8988T (cell line): ENCODE measurements around the gene GFOD1.

Source experiments
- DNase-seq: peaks from one replicate; pipeline ENCODE4 v3.0.0; 2011

Gene GFOD1

DNA sequence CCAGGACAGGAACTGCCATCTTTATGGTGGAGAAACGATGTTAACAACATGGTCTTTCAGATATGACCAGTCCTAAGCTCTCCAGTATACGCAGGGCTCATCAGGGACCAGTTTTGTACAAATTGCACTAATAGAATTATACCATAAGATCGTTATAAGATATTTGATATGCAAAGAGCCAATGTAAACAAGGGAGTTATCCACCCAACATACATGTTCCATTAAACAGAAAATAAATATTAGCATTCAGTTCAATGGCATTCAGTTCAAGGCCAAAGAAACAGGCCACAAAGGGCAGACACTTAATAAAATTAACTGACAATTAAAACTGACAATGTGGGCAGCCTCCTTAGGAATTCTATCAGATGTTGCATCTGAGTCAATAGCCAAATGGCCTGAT, 2.6 kb downstream of the GFOD1 start:
- DNase-seq, result no peak

DNA sequence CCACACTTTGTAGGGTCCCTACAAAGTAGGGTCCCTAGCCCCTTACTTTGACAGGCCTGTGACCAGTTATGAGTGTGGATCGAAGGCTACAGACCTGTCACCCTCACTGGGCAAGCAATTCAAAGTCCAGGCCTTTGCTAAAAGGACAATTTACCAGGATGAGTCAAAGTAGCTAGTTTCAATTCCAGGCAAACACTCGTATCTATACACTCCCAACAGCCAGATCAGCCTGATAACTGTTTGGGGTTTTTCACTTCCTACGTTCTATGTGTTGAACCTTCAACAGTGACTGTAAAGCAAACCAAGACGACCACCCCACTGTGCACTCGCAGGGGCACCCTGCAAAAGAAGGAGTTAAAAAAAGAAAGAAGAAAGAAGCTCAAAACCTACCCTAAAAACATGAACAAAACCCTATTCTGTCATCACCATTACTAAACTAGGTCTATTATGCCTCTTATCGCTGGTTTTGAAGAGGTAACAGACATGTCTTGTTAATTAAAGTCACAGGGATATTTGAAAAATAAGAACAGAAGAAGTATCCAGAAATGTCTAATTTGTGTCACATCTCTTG, 3.2 kb downstream of the GFOD1 start:
- DNase-seq, result no peak

DNA sequence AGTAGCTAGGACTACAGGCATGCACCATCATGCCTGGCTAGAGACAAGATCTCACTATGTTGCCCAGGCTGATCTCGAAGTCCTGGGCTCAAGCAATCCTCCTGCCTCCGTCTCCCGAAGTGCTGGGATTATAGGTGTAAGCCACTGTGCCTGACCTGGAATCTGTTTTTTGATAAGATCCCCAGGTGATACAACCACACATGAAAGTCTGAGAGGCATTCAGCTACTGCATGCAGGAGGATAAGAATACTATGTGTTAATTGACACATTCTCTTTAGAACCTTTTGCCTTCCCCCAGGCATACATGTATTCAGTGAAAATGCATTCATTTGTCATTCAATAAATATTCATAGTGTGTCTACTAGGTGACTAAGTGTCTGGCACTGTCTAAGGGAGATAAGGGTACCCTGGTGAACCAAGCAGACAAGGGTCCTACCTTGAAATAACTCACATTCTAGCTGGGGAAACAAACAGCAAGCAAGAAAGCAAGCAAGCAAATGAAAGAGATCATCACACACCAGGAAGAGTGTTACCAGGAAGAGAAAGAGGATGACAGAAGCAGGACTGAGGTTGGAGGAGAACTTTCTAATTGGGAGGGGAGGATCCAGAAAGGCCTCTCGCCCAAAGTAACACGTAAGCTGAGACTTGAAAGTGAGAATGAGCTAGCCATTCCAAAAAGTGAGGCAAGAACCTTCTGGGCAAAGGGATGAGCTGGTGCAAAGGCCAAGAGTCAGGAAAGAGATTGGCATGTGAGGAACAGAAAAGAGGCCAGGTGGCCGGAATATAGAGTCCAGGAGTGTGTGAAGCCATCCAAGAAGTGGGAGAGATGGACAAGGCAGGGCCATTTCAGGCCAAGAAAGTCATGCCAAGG, 6.5 kb downstream of the GFOD1 start:
- DNase-seq, result no peak

DNA sequence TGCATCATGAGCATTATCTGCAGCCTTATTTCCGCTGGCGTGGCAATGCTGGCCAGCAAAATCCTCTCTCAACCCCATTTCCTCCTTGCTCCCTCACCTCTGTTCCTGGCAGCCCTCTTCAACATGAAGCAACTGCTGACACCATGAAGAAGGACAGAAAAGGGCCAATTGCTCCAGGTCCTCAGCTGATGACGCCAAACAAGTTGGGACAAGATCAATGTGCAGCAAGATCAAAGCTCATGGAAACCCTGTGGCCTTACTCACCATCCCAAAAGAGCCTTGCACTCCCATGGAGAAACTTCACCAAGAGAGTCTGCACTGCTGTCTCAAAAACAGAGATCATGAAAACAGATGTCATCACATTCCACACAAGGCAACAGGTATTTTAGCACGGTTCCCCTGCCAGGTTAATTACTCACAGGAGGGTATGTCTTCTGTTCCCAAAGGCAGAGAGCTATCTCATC, 7.4 kb downstream of the GFOD1 start:
- no peak for DNase-seq

DNA sequence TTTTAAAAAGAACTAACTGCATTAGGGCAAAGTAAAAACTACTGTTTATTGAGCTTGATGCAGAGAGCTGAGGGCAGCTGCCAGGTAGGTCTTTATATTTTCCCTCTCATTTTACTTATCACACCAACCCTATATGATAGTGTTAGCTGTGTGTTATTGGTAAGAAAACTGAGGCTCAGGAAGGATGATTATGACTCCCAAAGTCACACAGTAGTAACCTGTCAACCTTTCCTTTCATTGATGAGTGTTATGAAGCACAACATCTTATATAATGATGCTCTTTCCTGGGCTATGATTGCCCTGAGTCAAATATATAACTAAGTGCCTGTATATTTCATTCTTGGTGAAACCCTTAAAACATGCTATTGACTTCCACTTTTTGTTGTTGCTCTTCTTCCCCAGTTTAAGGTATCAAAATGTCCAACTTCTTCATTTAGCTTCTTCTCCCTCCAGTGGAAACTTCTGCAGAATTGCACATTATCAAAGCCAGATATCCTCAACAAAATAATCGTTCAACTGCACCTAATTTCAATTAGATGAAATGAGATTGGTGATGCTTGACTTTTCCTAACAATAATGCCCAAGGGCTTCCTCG, 8.1 kb downstream of the GFOD1 start:
- no peak for DNase-seq

DNA sequence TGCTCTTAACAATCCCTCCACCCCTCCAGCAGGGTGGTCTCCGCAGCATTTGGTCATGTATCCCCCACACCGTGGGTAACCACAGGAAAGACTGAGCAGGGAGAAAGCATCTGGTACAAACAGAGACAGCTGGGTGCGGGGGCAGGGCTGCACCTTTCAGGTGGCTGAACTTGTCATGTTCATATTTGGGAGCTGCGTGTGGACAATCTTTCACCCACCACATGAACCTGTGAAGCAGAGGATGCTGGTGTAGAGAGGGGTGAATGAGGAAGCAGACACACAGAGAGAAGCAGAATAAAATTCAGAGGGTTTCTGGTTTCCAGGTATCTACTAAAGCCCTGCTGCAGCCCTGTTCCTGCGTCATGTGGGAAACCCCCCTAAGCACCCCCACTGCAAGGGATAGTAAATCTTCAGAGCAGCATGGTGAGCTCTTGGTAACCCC, 8.9 kb downstream of the GFOD1 start:
- no peak for DNase-seq

DNA sequence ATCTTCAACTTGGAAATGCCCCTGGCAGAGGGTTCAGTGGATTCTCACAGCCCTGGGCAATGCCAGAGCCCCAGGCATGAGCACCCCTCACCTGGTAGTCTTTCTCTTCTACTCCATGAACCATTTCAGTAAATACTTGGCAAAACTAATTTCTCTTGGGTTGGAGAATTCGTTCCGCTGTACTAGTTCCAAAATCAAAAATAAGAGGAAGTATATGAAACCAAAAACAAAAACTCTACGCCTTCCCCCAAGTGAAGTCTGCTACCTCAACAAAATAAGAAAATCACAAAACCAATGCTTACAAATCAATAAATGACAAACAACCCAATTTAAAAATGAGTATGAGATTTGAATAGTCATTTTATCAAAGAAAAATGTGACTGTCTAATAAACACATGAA, 12.6 kb downstream of the GFOD1 start:
- DNase-seq, result no peak

DNA sequence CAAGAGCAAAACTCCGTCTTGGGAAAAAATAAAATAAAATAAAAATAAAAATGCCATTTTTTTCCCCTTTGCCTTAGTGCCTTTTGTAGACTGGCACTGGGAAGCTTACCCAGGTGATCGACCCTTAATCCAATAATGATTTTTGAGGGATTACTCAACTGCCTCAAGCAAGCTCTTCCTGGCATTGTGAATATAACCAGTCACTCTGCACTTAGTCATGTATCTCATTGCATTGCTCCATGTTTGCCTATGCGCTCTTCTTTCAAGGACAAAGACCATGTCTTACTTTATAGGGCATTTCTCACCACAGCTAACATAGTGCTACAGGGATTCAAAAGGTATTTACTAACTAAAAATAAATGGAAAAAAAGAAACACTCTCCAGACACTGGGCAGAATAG, 13.0 kb downstream of the GFOD1 start:
- DNase-seq, result no peak

DNA sequence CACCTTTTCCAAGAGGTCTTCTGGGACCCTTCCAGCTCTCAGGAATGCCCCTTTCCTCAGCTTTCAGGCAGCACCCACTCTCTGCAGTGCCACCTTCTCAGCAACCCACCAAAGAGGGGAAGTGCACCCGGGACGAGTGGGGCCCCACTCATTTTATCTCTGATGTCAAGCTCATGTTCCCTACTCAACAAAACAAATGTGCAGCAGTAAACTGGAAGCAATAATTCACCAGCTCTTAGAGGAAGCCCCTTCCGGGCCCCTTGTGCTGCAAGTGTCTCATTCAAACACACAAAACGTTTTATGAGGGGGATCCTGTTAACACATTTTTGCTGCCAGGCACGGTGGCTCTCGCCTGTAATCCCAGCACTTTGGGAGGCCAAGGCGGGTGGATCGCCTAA, 13.6 kb downstream of the GFOD1 start:
- no peak for DNase-seq

DNA sequence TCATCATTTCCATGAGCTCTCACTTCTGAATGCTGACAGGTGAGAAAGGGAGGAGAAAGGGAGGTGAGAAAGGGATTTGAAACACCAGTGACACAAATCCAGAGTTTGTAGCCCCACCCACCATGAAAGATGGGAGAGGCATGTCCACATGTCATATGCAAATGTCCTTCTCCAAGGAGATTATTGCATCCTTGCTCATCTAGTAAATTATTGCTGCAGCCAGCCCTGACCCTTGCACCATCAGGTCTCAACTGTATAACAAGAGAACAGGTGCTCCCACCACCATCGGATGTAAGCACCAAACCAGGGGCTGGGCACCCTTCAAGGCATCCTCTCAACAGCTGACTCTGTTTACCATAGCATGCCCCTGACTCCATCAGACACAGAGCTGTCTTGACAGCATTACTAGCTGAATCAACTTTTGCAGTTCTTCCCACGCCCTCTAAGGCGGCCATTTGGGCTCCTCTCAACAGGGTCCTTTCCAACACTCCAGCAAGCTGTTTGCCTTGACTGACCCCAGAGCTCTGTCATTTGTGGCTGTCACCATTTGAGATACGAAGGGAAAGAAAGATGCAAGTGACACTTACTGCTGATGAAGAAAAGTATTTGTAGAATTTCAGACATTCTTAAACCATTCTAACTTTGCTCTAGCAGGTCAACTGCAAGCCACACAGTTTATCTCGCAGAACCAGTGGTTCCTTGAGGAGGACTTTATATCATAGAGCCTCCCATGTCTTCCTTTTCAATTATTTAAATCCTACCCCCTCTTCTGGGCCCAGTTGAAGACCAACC, 14.2 kb downstream of the GFOD1 start:
- no peak for DNase-seq

DNA sequence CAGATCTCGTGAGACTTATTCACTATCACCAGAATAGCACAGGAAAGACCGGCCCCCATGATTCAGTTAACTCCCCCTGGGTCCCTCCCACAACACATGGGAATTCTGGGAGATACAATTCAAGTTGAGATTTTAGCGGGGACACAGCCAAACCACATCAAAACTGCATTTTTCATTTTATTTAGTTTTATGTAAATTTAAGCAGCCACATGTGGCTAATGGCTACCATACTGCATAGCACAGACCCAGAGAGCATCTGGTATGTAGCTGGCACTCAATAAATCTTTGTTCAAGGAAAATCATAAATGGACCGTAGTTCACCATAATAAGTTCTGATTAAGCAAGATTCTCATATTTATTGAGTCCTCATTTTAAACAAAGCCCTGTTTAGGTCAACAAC, 15.3 kb downstream of the GFOD1 start:
- DNase-seq, result no peak

DNA sequence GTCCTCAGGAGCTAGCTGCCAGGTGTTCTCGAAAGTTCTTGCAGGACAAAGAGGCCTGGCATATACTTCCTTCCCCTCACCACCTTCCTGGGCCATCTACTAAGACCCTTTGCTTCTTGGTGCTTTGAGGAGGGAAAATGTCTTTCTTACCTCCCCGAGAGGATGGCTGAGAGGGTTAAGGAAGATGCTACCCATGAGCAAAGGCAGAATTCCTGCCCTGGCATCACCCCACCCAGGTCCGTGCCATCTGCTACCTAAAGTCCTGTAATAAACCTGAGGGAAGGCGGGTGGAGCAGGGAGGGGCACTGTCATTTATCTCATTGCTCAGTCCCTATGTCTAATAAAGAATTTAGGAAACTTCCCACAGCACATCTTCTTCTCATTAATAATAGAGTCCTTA, 16.2 kb downstream of the GFOD1 start:
- DNase-seq, result no peak

DNA sequence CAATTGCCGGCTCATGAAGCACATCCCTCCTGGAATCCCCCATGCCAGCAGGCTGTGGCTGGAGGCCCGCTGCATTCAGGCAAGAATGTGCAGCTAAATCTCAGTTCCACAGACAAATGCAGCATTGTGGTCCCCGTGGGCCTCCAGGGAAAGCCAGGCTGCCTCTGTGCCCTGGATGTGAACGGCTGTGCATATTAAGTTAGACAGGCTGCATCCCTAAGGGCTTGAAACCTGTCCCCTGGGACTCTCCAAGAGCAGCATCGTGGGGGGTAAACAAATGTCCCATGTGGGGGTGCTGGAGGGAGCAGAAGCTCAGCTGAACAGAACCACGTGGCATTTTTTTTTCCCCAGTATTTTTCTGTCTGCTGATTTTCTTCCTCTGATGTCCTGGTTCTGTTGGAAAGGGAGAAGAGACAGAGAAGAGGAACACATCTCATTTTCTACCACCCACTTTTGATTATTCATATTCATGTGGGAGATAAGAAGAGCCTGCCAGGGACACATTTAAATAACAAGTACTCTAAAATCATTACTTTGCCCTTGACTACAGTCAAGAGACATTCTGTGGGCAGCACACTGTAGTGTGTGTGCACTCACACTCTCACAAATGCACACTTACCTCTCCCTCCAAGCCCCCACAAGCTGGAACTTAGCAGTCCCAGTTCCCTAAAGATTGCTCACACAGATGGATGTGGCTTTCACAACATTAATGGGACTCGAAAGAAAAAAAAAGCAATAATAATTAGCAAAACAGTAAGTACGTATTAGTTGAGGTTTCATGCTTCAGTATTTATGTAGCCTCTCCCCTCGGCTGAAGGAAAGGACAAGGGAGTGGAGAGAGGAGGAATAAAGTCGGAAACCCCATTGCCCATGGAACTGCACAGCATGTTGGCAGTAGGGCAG, 16.9 kb downstream of the GFOD1 start:
- DNase-seq, result no peak

DNA sequence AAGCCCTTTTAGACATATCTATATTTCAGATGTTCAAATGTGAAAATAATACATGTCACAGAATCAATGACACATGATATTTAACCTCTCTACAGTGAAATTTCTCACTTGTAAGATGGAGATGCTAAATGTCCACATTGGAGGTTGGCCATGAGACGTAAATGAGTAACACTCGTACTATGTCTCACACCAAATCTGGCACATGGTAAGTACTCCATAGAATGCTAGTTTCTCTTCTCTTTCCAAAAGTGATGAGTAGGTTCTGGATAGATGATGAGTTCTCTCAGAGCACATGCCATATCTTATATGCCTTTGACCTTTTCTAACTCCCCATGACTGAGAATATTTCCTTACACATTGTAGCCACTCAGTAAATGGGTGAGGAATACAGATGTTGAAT, 17.7 kb downstream of the GFOD1 start:
- DNase-seq, result no peak

DNA sequence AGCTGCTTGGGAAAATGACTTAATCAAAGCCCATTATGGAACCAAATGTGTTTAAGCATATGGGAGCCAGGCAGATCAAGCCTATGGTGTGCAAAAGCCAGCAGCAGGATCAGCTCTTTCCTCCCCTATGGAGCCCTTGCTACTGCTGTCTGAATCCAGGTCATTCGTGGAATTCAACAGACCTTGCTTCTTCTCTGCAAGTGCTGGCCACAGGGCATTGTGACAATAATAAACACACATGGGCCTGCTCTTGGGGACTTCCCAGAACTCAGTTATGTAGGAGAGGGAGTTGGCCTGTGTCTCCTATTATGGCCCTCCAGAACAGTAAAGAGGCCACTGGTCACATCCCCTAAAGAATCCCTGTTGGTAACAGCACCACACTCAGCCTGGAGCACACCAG, 18.6 kb downstream of the GFOD1 start:
- DNase-seq, result no peak

DNA sequence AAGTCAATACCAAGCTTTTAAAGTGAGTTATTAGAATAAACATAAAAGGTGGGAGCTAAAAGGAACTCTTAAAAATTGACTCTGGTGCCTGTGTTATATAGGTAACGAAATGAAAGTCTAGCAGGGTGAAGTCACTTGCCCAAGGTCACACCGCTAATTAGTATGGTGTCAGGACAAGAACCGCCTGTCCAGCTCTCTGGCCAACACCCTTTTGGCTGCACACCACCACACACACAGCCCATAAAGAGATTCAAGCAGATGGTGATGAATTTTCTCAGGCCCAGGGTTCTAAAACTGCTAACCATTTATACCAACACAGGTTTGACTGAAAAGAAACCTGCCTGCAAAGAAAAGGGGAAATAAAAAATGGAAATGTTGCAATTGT, 20.2 kb downstream of the GFOD1 start:
- no peak for DNase-seq

DNA sequence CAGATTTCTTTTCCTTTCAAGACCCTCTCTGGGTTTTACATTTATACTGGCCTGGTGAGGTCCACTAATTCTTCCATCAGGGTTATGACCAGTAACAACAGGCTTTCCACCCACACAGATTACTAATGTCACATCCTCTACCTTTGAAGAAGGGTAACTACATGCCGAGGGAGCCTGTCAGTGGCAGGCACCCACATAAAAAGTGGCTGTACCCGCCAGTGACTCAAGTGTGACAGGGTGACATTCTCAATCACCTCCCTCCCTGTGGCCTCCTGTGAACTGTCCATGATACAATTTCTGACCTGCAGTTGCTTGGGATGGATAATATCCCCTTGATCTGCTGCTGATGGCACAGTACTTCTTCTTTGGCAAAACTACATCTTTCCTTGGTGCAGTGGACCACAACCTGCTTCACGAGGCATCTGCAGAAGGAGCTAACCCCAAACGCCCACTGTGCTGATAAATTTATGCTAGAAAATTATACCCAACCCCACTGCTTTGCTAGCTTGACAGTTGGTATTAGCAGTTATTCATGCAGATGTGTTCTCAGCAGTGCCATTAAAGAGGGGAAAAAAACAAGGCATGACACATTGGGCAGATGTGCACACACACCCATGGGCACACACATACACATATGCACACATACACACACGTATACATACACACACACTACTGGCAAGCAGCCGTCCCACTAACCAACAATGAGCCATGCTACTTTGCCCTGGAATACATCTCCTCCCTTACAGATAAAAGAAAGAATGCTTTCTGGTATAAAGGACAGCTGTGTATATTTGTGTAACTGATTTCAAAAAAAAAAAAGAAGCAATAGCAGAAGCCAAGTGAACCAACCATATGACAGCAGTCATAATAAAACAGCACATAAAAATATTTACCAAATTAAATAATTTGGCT, 20.8 kb downstream of the GFOD1 start:
- no peak for DNase-seq

DNA sequence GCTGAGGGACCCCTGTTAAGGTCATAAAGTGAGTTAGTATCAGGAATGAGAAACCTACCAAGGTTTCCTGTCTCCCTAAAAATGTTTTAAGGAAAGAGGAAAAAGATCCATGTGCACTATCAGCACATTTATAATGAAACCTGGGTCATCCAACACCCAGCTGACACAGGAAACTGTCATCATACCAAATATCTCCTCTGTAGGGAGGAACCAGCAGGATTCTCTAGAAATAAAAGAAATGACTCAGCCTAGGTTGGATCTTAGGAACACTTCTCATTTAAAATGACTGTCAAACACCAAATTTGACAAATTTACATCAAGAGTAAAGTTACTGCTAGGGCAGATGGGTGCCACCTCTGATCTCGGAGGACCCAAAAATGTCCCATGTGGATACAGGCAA, 21.7 kb downstream of the GFOD1 start:
- no peak for DNase-seq

DNA sequence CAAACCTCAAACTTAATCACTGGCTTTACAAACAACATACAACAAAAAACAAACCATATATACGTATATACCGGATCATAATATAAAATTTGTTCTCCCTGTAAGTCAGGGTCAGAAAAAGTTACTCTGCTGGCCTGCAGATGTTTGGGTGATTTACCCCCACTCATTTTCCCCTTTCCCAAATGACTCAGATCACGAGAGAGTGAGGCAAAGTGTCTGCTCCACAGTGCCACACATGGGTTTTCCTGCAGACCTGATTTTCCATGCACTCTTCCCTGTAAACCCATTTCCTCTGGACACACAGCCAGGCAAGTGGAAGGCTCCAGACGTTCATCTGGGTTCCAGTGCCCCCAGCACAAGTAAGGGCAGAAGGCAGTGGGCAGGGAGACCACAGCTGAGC, 23.5 kb downstream of the GFOD1 start:
- no peak for DNase-seq

DNA sequence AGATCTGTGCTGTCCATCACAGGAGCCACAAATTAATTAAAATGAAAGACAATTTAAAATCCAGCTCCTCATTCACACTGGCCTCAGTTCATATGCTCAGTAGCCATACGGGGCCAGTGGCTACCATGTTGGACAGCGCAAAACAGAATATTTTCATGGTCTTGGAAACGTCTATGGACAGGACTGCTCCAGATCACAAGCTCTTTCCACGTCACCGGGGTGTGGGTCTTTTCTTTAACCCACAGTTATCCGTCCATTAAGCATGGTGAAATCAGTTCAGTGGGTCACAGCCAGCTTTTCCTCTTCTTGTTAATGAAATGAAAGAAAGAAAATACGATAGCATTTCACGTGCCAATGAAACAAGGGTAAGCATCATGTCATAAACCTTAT, 24.1 kb downstream of the GFOD1 start:
- DNase-seq, result no peak
